C4-2B (cell line): ENCODE measurements around the gene GPR87.

Experiments used
- H3K27ac ChIP-seq: fragments of 450-650 bp; 2 replicates; pipeline ENCODE4 v1.5.1; 2017
- CTCF ChIP-seq: fragments of 450-650 bp; conservative IDR thresholded peaks from 2 replicates; pipeline ENCODE4 v1.5.1; 2017; ENCODE audit warnings: mild to moderate bottlenecking
- ZFX ChIP-seq: fragments of 450-650 bp; IDR thresholded peaks from 2 replicates; pipeline ENCODE4 v1.6.1; 2017

Gene GPR87

GRCh38 chr3:151283907-151284461, 32.6 kb downstream of the GPR87 start:
- TF ChIP-seq CTCF: no peak
- no peak for TF ChIP-seq ZFX
- H3K27ac ChIP-seq: no peak overlapping the region

- no peak overlapping the region for H3K27ac ChIP-seq
- no peak for TF ChIP-seq ZFX
Measured at GRCh38 chr3:151283387-151283786, 33.2 kb downstream of the GPR87 start.

- H3K27ac ChIP-seq: no peak overlapping the region
- no peak for TF ChIP-seq ZFX
- TF ChIP-seq CTCF: peak; percentile 87
Measured at GRCh38 chr3:151282921-151283320, 33.7 kb downstream of the GPR87 start.

GRCh38 chr3:151281671-151282324, 34.8 kb downstream of the GPR87 start:
- no peak overlapping the region for H3K27ac ChIP-seq
- TF ChIP-seq CTCF (no peak), ZFX (no peak)

DNA sequence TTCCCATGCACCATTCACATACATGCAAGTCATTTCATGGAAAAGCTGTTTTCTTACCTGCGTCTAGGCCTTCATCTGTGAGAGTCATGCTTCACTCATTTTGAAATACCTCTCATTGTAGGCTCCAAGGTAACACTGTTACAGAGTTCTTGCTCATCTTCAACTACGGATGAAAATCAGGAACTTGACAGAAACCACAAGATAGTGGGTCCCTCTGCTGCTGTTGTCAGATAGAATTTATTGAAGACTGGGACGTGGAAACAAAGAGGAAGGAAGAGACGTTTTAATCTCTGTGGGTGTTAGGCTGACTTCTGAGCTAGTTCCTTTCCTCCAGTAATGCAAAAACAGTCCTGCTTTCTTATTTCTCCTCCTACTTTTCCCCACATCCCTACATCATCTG, 38.4 kb downstream of the GPR87 start, which contains the start of gene P2RY14:
P2RY14 (minus strand) TSS at position 313 of the 400 bp plus-strand sequence. CDS start 64,226 bp downstream, outside the sequence.
- no peak within 1 kb of the TSS for H3K27ac ChIP-seq
- TF ChIP-seq CTCF: no peak

GRCh38 chr3:151276687-151277042, 40.0 kb downstream of the GPR87 start:
- TF ChIP-seq CTCF (no peak), ZFX (no peak)
- H3K27ac ChIP-seq: no peak overlapping the region

- H3K27ac ChIP-seq: no peak overlapping the region
- TF ChIP-seq CTCF (no peak), ZFX (no peak)
Measured at GRCh38 chr3:151276038-151276686, 40.5 kb downstream of the GPR87 start.

- H3K27ac ChIP-seq: no peak overlapping the region
- TF ChIP-seq ZFX: no peak
- TF ChIP-seq CTCF: no peak
Measured at GRCh38 chr3:151275091-151275490, 41.5 kb downstream of the GPR87 start.
